Limb (tissue), 2 donors: ENCODE measurements around the gene CENPP.
A peak's percentile ranks its signal among the peaks of the same experiment; 100 is the strongest.
"Not testable (repeated sequence)": the region's sequence is repeated elsewhere in the genome, so short reads cannot be mapped to it uniquely, and the experiment has no call there.

Experiments used
- DNase-seq, 2 donors: peaks; one replicate each; pipeline ENCODE4 v3.0.0-alpha.2; 2016; ENCODE audit errors: extremely low spot score in 2 of 2

The CENPP gene

DNA sequence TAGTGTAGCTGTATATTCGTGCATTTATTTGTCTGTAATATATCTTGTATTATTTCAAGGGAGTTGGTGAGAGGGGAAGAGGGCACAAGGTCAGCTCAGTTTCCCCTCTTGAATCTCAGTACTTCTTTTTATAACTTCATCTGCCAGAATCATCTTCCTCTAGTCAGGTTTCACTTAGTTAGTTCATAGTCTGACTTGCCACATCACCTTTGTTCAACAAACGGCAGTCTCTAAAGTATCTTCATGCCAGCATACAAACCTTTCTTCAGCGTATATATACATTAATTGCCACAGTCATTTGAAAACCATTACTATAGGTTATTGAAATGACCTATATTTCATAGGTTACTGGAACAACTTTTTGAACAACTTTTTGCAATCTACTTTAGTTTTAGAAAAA, 208.5 kb downstream of the CENPP start:
- no peak for DNase-seq

- no peak for DNase-seq
Observed at GRCh38 chr9:92534674-92535073, 208.9 kb downstream of the CENPP start.

DNA sequence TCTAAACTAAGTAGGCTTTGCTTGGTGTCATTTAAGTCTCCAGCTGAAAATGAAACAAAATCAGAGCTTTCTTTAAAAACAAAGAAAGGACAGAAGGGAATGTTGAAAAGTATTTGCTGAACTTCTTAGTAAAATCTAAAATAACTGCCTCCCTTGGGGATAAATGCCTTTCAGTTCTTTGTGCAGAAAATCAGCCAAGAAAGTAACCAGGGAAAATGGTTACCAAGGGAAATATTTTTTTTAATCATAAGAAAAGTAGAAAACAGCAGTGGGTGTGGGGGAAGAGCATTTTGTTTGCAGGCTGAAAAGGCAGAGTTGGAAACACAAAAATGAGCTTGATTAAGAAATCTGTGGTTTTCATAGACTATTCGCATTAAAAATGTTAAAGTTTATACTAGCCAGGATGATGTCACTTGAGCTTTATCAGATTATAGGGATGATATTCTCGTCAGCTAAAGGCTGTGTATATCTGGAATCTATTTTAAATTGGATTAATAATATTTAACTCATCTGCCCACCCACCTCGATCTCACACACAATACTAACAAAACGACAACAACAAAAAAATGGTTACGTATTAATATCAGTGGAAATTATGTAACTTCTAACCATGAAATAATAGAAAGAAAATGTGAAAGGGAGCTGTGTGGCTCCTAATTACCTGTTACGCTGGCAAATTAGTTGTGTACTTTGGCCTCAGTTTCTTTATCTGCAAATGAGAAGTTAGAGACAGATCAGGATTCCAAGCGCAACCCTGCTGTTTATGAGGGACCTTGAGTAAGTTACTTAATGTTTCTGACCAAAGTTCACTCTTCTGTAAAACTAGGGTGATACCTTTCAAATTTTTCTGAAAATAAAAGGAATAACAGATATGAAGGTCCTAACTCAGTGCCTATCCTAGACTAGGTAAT, 210.4 kb downstream of the CENPP start, which contains the start of gene ECM2:
TSS of gene ECM2 (minus strand) at position 51 of the 911 bp plus-strand sequence. CDS start 13,124 bp downstream, outside the sequence.
- DNase-seq, result peak in 1 of 2 donors; percentile 64

GRCh38 chr9:92538541-92538940, 212.8 kb downstream of the CENPP start:
- DNase-seq, result no peak

DNA sequence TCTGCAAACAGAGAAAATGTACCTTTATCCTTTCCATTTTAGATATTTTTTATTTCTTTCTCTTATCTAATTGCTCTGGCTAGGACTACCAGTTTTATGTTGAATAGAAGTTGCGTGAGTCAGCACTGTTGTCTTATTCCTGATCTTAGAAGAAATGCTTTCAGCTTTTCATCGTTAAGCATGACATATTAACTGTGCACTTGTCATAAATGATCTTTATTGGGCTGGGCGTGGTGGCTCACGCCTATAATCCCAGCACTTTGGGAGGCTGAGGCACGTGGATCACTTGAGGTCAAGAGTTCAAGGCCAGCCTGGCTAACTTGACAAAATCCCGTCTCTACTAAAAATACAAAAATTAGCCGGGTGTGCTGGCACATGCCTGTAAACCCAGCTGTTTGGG, 218.2 kb downstream of the CENPP start:
- no peak for DNase-seq

GRCh38 chr9:92545002-92545510, 219.3 kb downstream of the CENPP start:
- no peak for DNase-seq

DNA sequence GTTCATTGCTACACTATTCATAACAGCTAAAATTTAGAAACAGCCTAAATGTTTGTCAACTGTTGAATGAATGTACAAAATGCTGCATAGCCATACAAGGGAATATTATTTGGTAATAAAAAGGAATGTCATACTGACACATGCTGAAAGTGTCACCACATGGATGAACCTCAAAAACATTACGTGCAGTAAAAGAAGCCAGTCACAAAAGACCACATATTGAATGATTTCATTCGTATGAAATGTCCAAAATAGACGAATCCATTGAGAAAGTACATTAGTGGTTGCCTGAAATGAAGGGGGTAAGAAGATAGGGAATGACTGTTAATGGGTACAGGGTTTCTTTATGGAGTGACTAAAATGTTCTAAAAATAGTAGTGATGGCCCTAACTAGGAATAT, 221.6 kb downstream of the CENPP start:
- DNase-seq, result no peak

DNA sequence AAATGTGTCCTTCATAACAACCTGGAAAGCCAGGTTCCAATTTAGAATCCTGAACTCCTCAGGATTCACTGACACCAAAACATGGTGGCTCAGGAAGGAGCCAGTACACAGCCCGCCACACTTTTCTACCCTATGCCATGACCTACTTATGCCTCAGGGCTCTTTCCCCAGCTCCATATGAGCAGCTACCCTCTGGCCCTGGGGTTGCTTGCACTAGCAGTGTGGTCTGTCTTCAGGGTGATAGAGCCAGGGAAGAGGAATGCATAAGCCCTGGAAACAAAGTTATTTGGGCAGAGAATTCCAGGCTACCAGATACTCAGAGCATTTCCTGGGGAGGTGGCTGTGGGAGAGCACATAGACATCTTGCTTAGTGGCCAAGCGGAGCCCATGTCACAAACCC, 225.0 kb downstream of the CENPP start:
- no peak for DNase-seq

DNA sequence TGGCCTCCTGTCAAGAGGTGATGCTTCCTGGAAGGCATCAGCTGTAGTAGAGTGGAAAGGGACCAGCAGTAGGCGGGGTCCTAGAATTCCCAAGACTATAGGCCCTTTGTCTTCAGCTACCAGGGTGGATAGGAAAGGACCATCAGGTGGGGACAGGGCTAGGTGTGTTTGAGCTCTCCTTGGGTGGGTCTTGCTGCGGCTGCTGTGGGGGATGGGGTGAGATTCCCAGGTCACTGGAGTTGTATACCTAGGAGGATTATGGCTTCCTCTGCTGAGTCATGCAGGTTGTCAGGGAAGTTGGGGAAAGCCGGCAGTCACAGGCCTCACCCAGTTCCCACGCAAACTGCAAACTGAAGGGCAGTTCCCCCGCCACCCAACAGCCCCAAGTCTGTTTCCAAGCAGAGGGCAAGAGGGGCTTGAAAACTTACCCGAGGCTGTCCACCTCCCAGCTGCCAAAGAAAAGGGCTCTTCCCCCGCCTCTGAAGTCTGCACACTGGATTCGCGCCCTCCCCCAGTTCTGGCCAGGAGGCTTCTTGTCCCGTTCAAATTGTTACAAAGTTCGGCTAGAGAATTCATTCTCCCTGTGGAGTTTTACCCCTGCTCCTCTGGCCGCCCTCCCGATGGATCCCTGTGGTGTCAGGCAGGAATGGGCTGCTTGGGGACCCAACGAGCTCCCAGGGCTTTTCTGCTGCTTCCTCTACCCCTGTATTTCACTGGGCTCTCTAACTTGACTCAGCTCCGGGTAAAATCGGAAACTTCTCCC, 233.0 kb downstream of the CENPP start:
- DNase-seq, result no peak

- DNase-seq, result peak in 1 of 2 donors; percentile 46
Observed at GRCh38 chr9:92561374-92562330, 235.9 kb downstream of the CENPP start.

DNA sequence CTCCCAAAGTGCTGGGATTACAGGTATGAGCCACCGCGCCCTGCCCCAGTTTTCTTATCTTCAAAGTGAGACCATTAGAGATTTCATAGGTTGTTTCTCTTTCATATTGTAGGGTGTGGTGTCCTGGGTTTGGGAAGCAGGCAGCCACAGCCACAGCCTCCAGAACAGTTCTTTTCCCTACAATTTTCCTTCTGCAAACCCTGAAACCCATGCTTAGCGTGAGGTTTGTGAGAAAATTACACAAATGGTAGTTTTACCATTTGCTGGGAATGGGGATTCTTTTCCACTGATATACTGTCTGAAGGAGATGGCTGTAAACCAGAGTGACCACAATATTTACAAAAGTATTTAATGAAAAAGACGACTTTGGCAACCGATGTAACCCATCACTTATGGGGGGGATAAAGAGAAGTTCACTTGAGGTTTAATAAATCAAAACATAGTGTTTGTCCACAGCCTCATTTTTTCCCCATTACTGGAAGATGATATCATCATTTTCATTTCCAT, 236.8 kb downstream of the CENPP start:
- peak in 1 of 2 donors; percentile 43 for DNase-seq

DNA sequence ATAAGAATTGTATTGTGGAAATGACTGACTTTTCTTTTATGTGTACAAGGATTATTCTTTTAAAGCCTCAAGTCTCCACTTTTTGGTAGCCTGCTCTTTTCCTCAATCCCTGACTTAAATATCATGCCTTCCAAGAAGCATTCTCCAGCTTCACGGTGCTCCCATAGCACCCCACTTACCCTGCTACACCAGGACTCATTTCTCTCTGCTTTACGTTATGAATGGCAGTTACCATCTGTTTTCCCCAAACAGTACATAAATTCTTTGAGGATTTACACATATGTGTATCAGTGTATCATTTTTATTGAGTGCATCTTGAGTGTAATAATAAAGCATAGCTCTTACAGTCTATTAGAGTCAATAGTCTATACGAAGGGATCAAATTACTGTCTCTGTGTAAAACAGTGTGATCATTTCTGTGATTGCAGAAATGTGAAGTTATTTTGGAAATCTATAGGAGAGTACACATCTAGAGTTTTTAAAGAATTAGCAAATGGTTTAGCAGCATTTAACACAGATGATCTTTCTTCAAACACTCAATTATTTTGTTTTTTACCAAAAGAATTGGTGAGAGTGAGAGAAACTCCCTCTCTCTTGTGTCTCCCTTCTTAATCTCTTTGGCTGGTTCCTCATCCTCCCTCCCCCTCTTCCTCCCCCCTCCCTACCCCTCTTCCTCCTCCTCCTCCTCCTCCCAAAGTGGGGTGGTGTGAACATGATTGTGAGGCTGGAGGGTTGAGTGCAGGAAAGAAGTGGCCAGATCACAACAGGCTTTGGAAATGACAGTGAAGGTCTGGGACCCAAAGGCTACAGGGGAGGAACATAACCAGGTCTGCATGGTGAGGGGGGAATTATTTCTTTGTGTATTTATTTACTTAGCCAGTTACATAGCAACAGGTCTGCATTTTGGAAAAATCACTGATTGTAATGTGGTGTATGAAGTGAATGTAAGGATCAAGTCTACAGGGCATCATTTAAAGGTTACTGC, 237.7 kb downstream of the CENPP start:
- peak; percentile 40 to 46 for DNase-seq

DNA sequence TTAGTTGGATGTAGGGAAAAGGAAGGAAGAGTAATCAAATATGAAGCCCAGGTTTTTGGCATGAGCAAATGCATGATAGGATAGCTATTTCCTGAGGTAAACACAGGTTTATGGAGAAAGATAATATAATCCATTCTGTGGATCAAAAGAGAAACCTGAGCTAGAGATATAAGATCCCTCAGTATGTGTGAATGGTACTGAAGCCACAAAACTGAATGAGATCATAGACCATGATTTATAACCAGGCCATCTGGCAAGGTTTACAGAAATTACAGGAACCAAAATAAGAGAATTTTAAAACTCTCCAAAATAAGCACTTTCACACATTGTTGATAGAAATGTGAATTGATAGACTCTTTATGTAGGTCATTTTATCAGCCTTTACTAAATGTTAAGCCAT, 238.8 kb downstream of the CENPP start:
- DNase-seq, result peak in 1 of 2 donors; percentile 19

DNA sequence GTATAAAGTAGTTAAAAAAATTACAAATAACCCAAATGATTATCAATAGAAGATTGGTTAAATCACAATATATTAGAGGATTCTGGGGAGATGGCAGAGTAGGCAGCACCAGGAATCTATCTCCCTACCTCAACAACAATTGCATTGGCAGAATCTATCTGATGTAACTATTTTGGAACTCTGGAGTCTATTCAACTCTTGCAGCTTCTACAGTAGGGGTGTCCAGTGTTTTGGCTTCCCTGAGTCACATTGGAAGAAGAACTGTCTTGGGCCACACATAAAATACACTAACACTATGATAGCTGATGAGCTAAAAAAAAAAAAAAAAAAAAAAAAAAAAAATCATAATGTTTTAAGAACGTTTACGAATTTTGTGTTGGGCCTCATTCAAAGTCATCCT, 239.2 kb downstream of the CENPP start:
- DNase-seq, result no peak

DNA sequence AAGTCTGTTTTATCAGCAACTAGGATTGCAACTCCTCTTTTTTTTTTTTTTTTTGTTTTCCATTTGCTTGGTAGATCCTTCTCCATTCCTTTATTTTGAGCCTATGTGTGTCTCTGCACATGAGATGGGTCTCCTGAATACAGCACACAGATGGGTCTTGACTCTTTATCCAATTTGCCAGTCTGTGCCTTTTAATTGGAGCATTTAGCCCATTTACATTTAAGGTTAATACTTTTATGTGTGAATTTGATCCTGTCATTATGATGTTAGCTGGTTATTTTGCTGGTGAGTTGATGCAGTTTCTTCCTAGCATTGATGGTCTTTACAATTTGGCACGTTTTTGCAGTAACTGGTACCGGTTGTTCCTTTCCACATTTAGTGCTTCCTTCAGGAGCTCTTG, 246.1 kb downstream of the CENPP start:
- DNase-seq, result not testable (repeated sequence)

DNA sequence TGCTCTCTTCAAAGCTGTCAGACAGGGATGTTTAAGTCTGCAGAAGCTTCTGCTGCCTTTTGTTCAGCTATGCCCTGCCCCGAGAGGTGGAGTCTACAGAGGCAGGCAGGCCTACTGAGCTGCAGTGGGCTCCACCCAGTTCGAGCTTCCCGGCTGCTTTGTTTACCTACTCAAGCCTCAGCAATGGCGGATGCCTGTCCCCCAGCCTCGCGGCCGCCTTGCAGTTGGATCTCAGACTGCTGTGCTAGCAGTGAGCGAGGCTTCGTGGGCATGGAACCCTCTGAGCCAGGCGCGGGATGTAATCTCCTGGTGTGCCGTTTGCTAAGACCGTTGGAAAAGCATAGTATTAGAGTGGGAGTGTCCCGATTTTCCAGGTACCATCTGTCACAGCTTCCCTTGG, 247.9 kb downstream of the CENPP start:
- DNase-seq, result not testable (repeated sequence)

GRCh38 chr9:92576175-92576574, 250.4 kb downstream of the CENPP start:
- DNase-seq, result no peak

- DNase-seq, result no peak
Observed at GRCh38 chr9:92589923-92590322, 264.2 kb downstream of the CENPP start.

DNA sequence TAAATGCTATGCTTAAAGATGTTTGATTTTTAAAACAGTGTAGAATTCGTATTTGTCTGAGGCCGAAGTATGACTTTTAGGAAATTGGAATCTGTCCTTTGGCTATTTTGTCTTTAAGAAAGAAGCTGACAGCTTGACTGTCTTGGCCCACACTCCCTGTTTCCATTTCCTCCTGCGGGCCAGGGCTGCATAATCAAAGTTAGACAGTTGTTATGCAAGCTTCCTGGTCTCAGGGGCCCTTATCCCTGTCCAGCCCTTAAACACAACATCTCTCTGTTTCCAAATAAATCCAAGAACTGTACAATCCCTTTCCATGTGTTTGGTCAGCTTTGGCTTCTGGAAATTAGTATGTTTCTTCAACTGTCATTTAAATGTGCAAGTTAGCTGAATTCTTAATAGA, 264.6 kb downstream of the CENPP start:
- peak in 1 of 2 donors; percentile 75 for DNase-seq

GRCh38 chr9:92592537-92592936, 266.8 kb downstream of the CENPP start:
- no peak for DNase-seq
